HAP-1 (cell line): Measurements from ENCODE around the gene USP25.

Source experiments
- DNase-seq, 2 experiments: peaks; one replicate each; pipeline ENCODE4 v3.0.0-alpha.2; 2016 to 2020; ENCODE audit warnings: low spot score in 2 of 2
- H3K27me3 ChIP-seq: fragments of 250-450 bp; sonication (Bioruptor Pico); 2 replicates; pipeline ENCODE4 v1.5.1; 2020; ENCODE audit warnings: low read depth, mild to moderate bottlenecking, moderate library complexity
- H3K36me3 ChIP-seq: fragments of 250-450 bp; sonication (Bioruptor Pico); replicated peaks from 2 replicates; pipeline ENCODE4 v1.5.1; 2020; ENCODE audit warnings: mild to moderate bottlenecking
- H3K4me1 ChIP-seq: fragments of 250-450 bp; sonication (Bioruptor Pico); 2 replicates; pipeline ENCODE4 v1.5.1; 2020; ENCODE audit warnings: mild to moderate bottlenecking
- H3K4me3 ChIP-seq: fragments of 250-450 bp; sonication (Bioruptor Pico); 2 replicates; pipeline ENCODE4 v1.5.1; 2020; ENCODE audit warnings: mild to moderate bottlenecking, moderate library complexity
- H3K9me3 ChIP-seq: fragments of 250-450 bp; sonication (Bioruptor Pico); 2 replicates; pipeline ENCODE4 v1.5.1; 2020; ENCODE audit warnings: mild to moderate bottlenecking, moderate library complexity
- in situ Hi-C: fragments of 300-500 bp; cut with MboI; formaldehyde crosslinking; loops from 3 replicates; pipeline ENCODE4 v1.14.3; 2020; ENCODE audit warnings: low sequenced_read_pairs, inconsistent platforms, mixed read lengths

USP25 gene

GRCh38 chr21:15894596-15894995 lies 164.8 kb downstream of the USP25 start:
- in situ Hi-C loops = no loop called here
- H3K9me3 ChIP-seq = no peaks in the 10 kb centered on the region
- DNase-seq = peak in 1 of 2 experiments; percentile 55
- H3K36me3 ChIP-seq = no peaks in the 10 kb centered on the region
- H3K4me3 ChIP-seq = no peak overlapping the region
- peaks cover 7% of the 10 kb centered on the region for H3K4me1 ChIP-seq
- H3K27me3 ChIP-seq = no peaks in the 10 kb centered on the region

GRCh38 chr21:15895142-15896106 lies 165.6 kb downstream of the USP25 start:
- in situ Hi-C loops = no loop called here

GRCh38 chr21:15896501-15896900 lies 166.7 kb downstream of the USP25 start:
- DNase-seq = no peak
- no peaks in the 10 kb centered on the region for H3K36me3 ChIP-seq
- no peaks in the 10 kb centered on the region for H3K27me3 ChIP-seq
- in situ Hi-C loops = no loop called here
- H3K4me1 ChIP-seq = peaks cover 7% of the 10 kb centered on the region
- no peak overlapping the region for H3K4me3 ChIP-seq
- H3K9me3 ChIP-seq = no peaks in the 10 kb centered on the region

More at GRCh38 chr21:15895142-15896106, 165.6 kb downstream of the USP25 start:
- Histone ChIP-seq H3K36me3 (no peaks in the 10 kb centered on the region), H3K27me3 (no peaks in the 10 kb centered on the region), H3K4me3 (no peak overlapping the region), H3K4me1 (peaks cover 7% of the 10 kb centered on the region), H3K9me3 (no peaks in the 10 kb centered on the region)
- peak in 1 of 2 experiments; percentile 53 for DNase-seq

GRCh38 chr21:15904389-15904788 lies 174.6 kb downstream of the USP25 start:
- no peak for DNase-seq
- H3K27me3 ChIP-seq = no peaks in the 10 kb centered on the region
- no peak overlapping the region for H3K4me3 ChIP-seq
- in situ Hi-C loops = no loop called here
- no peaks in the 10 kb centered on the region for H3K4me1 ChIP-seq
- no peaks in the 10 kb centered on the region for H3K9me3 ChIP-seq
- H3K36me3 ChIP-seq = no peaks in the 10 kb centered on the region

GRCh38 chr21:15908187-15908586 lies 178.4 kb downstream of the USP25 start:
- Histone ChIP-seq H3K27me3 (no peaks in the 10 kb centered on the region), H3K4me1 (no peaks in the 10 kb centered on the region), H3K9me3 (no peaks in the 10 kb centered on the region), H3K36me3 (no peaks in the 10 kb centered on the region), H3K4me3 (no peak overlapping the region)
- in situ Hi-C loops = no loop called here
- DNase-seq = no peak

DNA sequence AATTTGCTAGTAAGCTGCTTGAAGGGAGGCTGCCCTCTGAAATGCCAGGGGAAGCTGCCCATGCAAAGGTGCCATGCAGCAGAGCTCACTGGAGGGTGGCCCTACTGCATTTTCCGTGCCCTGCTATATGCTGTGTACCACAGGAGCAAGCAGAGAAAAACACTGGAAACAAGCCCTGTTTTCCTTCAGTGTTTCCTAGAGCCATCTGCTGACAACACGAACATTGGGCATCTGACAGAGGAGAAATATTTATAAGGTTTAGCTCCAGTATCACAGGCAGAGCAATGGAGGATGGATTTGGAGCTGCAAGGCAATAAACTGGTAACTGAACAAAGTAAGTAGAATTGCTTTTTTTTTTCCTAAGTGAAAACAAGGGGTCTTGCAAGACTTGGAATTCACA lies 198.4 kb downstream of the USP25 start:
- DNase-seq = no peak
- no peaks in the 10 kb centered on the region for H3K36me3 ChIP-seq
- H3K27me3 ChIP-seq = no peaks in the 10 kb centered on the region
- in situ Hi-C loops = no loop called here
- H3K9me3 ChIP-seq = no peaks in the 10 kb centered on the region
- no peaks in the 10 kb centered on the region for H3K4me1 ChIP-seq
- no peak overlapping the region for H3K4me3 ChIP-seq

DNA sequence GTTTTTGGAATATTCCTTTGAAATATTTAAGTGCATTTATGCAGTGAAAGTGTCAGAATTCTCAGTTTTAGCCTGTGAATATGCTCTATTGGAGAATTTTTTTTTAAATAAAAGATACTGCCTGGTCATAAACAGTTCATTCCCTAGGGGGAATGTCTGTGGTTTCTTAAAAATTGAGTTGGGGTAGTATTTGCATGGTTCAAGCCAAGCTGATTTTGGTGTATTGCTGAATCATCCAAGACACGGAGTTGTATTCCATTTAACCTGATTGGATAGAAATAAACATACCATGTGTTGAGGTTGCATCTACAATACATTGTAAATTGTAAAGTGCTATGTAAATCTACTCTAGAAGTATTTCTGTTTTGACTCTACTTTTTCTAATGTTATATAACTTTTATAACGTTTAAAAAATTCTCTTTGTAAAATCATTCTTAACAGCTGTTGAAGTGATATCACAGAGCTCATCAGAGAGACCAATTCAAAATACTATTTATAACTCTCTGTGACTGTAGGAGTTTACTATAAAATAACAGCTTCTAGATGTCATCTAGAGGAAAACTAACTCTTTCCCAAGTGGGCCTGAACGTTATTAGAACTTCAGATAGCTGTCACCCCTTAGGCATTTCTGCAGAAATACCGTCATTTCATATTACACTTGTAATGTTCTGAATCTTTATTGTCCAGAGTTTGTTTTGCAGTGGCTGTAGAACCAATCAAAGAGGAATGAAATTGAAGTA lies 199.1 kb downstream of the USP25 start:
- no peaks in the 10 kb centered on the region for H3K4me1 ChIP-seq
- H3K4me3 ChIP-seq = no peak overlapping the region
- DNase-seq = no peak
- in situ Hi-C loops = no loop called here
- no peaks in the 10 kb centered on the region for H3K9me3 ChIP-seq
- no peaks in the 10 kb centered on the region for H3K36me3 ChIP-seq
- no peaks in the 10 kb centered on the region for H3K27me3 ChIP-seq

- no peaks in the 10 kb centered on the region for H3K36me3 ChIP-seq
- DNase-seq = no peak
- H3K4me1 ChIP-seq = no peaks in the 10 kb centered on the region
- H3K27me3 ChIP-seq = no peaks in the 10 kb centered on the region
- in situ Hi-C loops = no loop called here
- H3K4me3 ChIP-seq = no peak overlapping the region
- H3K9me3 ChIP-seq = no peaks in the 10 kb centered on the region
Observed at GRCh38 chr21:15929536-15929935, 199.8 kb downstream of the USP25 start.
